ENCODE data around the gene PCGF6.

The PCGF6 gene

GRCh38 chr10:103307594-103307993, 43.3 kb downstream of the PCGF6 start:
- H3K27me3 ChIP-seq (ENCODE audit: control insufficient read depth in 3 of 3, insufficient read depth in 3 of 3, low read depth in 1 of 3, low read length in 3 of 3): no peaks in the 10 kb centered on the region
- no peaks in the 10 kb centered on the region for H3K9me3 ChIP-seq (replicated peaks in 1 of 2; ENCODE audit: control insufficient read depth in 2 of 2, insufficient read depth in 1 of 2, low read depth in 1 of 2, low read length in 2 of 2)
- H2AK5ac ChIP-seq (ENCODE audit: low read depth, low read length): no peak overlapping the region
- H3K79me1 ChIP-seq (ENCODE audit: low read depth, low read length): no peaks in the 10 kb centered on the region
- no peaks in the 10 kb centered on the region for H3K4me1 ChIP-seq (ENCODE audit: control insufficient read depth in 2 of 2, insufficient read depth in 1 of 2, low read depth in 1 of 2, low read length in 2 of 2)
- H2BK5ac ChIP-seq (ENCODE audit: low read length): no peak overlapping the region
- H3K4me3 ChIP-seq (ENCODE audit: low read length in 2 of 2): no peak overlapping the region
- H2BK12ac ChIP-seq (ENCODE audit: low read length): no peak overlapping the region
- WGBS, 2 donors (ENCODE audit: extremely low coverage in 2 of 2, insufficient read length in 2 of 2, insufficient replicate concordance in 1 of 2): no CpG with 5 or more reads among the region's 5 CpGs
- peaks cover 20 to 91% of the 10 kb centered on the region in 2 donors for H3K36me3 ChIP-seq (replicated peaks in 1 of 2; ENCODE audit: control insufficient read depth in 2 of 2, insufficient read depth in 2 of 2, low read length in 2 of 2)
- no peak overlapping the region for H2BK15ac ChIP-seq (ENCODE audit: low read length)
- no peak overlapping the region for H4K91ac ChIP-seq (ENCODE audit: low read depth, low read length, poor library complexity)
- H3K9ac ChIP-seq (ENCODE audit: low read depth, low read length, poor library complexity): no peak overlapping the region
- H3K18ac ChIP-seq (ENCODE audit: low read length): no peak overlapping the region
- no peak overlapping the region for H2AFZ ChIP-seq (ENCODE audit: low read length)
- DNase-seq (ENCODE audit: low spot score): no peak
- H3K27ac ChIP-seq (replicated peaks; ENCODE audit: low read length): no peak overlapping the region
- no peak overlapping the region for H3K4me2 ChIP-seq (ENCODE audit: insufficient read depth, low read length, poor library complexity, severe bottlenecking)
- H4K8ac ChIP-seq (ENCODE audit: low read depth, low read length): no peak overlapping the region
- no peak overlapping the region for H2BK120ac ChIP-seq (ENCODE audit: low read depth, low read length)
- no peak overlapping the region for H3K14ac ChIP-seq (ENCODE audit: low read length)
- H3K23ac ChIP-seq (ENCODE audit: low read depth, low read length, poor library complexity): no peak overlapping the region
- no peak overlapping the region for H3K4ac ChIP-seq (ENCODE audit: low read length)

- Histone ChIP-seq H3K4me3 (ENCODE audit: low read length in 2 of 2) (no peak overlapping the region), H3K18ac (ENCODE audit: low read length) (no peak overlapping the region), H3K79me1 (ENCODE audit: low read depth, low read length) (no peaks in the 10 kb centered on the region), H3K23ac (ENCODE audit: low read depth, low read length, poor library complexity) (no peak overlapping the region), H2AK5ac (ENCODE audit: low read depth, low read length) (no peak overlapping the region), H4K91ac (ENCODE audit: low read depth, low read length, poor library complexity) (no peak overlapping the region), H3K4ac (ENCODE audit: low read length) (no peak overlapping the region), H2BK5ac (ENCODE audit: low read length) (no peak overlapping the region), H3K36me3 (replicated peaks in 1 of 2; ENCODE audit: control insufficient read depth in 2 of 2, insufficient read depth in 2 of 2, low read length in 2 of 2) (no peaks in the 10 kb centered on the region), H4K8ac (ENCODE audit: low read depth, low read length) (no peak overlapping the region), H2BK120ac (ENCODE audit: low read depth, low read length) (no peak overlapping the region), H3K9ac (ENCODE audit: low read depth, low read length, poor library complexity) (no peak overlapping the region), H2BK15ac (ENCODE audit: low read length) (no peak overlapping the region), H3K4me2 (ENCODE audit: insufficient read depth, low read length, poor library complexity, severe bottlenecking) (no peak overlapping the region), H3K27me3 (ENCODE audit: control insufficient read depth in 3 of 3, insufficient read depth in 3 of 3, low read depth in 1 of 3, low read length in 3 of 3) (no peaks in the 10 kb centered on the region), H3K9me3 (replicated peaks in 1 of 2; ENCODE audit: control insufficient read depth in 2 of 2, insufficient read depth in 1 of 2, low read depth in 1 of 2, low read length in 2 of 2) (no peaks in the 10 kb centered on the region), H2BK12ac (ENCODE audit: low read length) (no peak overlapping the region), H2AFZ (ENCODE audit: low read length) (no peak overlapping the region), H3K4me1 (ENCODE audit: control insufficient read depth in 2 of 2, insufficient read depth in 1 of 2, low read depth in 1 of 2, low read length in 2 of 2) (no peaks in the 10 kb centered on the region), H3K27ac (replicated peaks; ENCODE audit: low read length) (no peak overlapping the region), H3K14ac (ENCODE audit: low read length) (no peak overlapping the region)
- DNase-seq (ENCODE audit: low spot score): no peak
- WGBS, 2 donors (ENCODE audit: extremely low coverage in 2 of 2, insufficient read length in 2 of 2, insufficient replicate concordance in 1 of 2): no CpG with 5 or more reads among the region's 2 CpGs
Measured at GRCh38 chr10:103295374-103296015, 55.4 kb downstream of the PCGF6 start.

- no CpG with 5 or more reads among the region's 4 CpGs for WGBS, 2 donors (ENCODE audit: extremely low coverage in 2 of 2, insufficient read length in 2 of 2, insufficient replicate concordance in 1 of 2)
Measured at GRCh38 chr10:103291588-103291987, 59.4 kb downstream of the PCGF6 start.

GRCh38 chr10:103287992-103288391, 62.9 kb downstream of the PCGF6 start:
- no peak overlapping the region for H4K8ac ChIP-seq (ENCODE audit: low read depth, low read length)
- H3K9me3 ChIP-seq (replicated peaks in 1 of 2; ENCODE audit: control insufficient read depth in 2 of 2, insufficient read depth in 1 of 2, low read depth in 1 of 2, low read length in 2 of 2): no peaks in the 10 kb centered on the region
- H3K14ac ChIP-seq (ENCODE audit: low read length): no peak overlapping the region
- peaks cover 0 to 39% of the 10 kb centered on the region in 2 donors for H3K36me3 ChIP-seq (replicated peaks in 1 of 2; ENCODE audit: control insufficient read depth in 2 of 2, insufficient read depth in 2 of 2, low read length in 2 of 2)
- H3K4me2 ChIP-seq (ENCODE audit: insufficient read depth, low read length, poor library complexity, severe bottlenecking): no peak overlapping the region
- no peak overlapping the region for H3K9ac ChIP-seq (ENCODE audit: low read depth, low read length, poor library complexity)
- no peak overlapping the region for H2AK5ac ChIP-seq (ENCODE audit: low read depth, low read length)
- H3K4me3 ChIP-seq (ENCODE audit: low read length in 2 of 2): no peak overlapping the region
- no peaks in the 10 kb centered on the region for H3K79me1 ChIP-seq (ENCODE audit: low read depth, low read length)
- no peak overlapping the region for H2BK120ac ChIP-seq (ENCODE audit: low read depth, low read length)
- H2BK12ac ChIP-seq (ENCODE audit: low read length): no peak overlapping the region
- H2BK15ac ChIP-seq (ENCODE audit: low read length): no peak overlapping the region
- H3K27me3 ChIP-seq (ENCODE audit: control insufficient read depth in 3 of 3, insufficient read depth in 3 of 3, low read depth in 1 of 3, low read length in 3 of 3): no peaks in the 10 kb centered on the region
- WGBS, 2 donors (ENCODE audit: extremely low coverage in 2 of 2, insufficient read length in 2 of 2, insufficient replicate concordance in 1 of 2): no CpG with 5 or more reads among the region's 5 CpGs
- H3K4me1 ChIP-seq (ENCODE audit: control insufficient read depth in 2 of 2, insufficient read depth in 1 of 2, low read depth in 1 of 2, low read length in 2 of 2): no peaks in the 10 kb centered on the region
- H4K91ac ChIP-seq (ENCODE audit: low read depth, low read length, poor library complexity): no peak overlapping the region
- no peak overlapping the region for H3K18ac ChIP-seq (ENCODE audit: low read length)
- H3K27ac ChIP-seq (replicated peaks; ENCODE audit: low read length): no peak overlapping the region
- H3K23ac ChIP-seq (ENCODE audit: low read depth, low read length, poor library complexity): no peak overlapping the region
- H2BK5ac ChIP-seq (ENCODE audit: low read length): no peak overlapping the region
- no peak overlapping the region for H2AFZ ChIP-seq (ENCODE audit: low read length)
- H3K4ac ChIP-seq (ENCODE audit: low read length): no peak overlapping the region
- DNase-seq (ENCODE audit: low spot score): no peak

More at GRCh38 chr10:103291588-103291987, 59.4 kb downstream of the PCGF6 start:
- no peak overlapping the region for H4K8ac ChIP-seq (ENCODE audit: low read depth, low read length)
- H3K4me2 ChIP-seq (ENCODE audit: insufficient read depth, low read length, poor library complexity, severe bottlenecking): no peak overlapping the region
- H2AK5ac ChIP-seq (ENCODE audit: low read depth, low read length): no peak overlapping the region
- no peak overlapping the region for H3K4ac ChIP-seq (ENCODE audit: low read length)
- no peak for DNase-seq (ENCODE audit: low spot score)
- no peaks in the 10 kb centered on the region for H3K27me3 ChIP-seq (ENCODE audit: control insufficient read depth in 3 of 3, insufficient read depth in 3 of 3, low read depth in 1 of 3, low read length in 3 of 3)
- no peak overlapping the region for H2BK120ac ChIP-seq (ENCODE audit: low read depth, low read length)
- no peak overlapping the region for H3K27ac ChIP-seq (replicated peaks; ENCODE audit: low read length)
- H3K79me1 ChIP-seq (ENCODE audit: low read depth, low read length): no peaks in the 10 kb centered on the region
- H3K9me3 ChIP-seq (replicated peaks in 1 of 2; ENCODE audit: control insufficient read depth in 2 of 2, insufficient read depth in 1 of 2, low read depth in 1 of 2, low read length in 2 of 2): no peaks in the 10 kb centered on the region
- no peak overlapping the region for H2BK12ac ChIP-seq (ENCODE audit: low read length)
- no peak overlapping the region for H3K23ac ChIP-seq (ENCODE audit: low read depth, low read length, poor library complexity)
- no peak overlapping the region for H3K4me3 ChIP-seq (ENCODE audit: low read length in 2 of 2)
- H2BK15ac ChIP-seq (ENCODE audit: low read length): no peak overlapping the region
- no peak overlapping the region for H3K14ac ChIP-seq (ENCODE audit: low read length)
- H3K18ac ChIP-seq (ENCODE audit: low read length): no peak overlapping the region
- no peak overlapping the region for H4K91ac ChIP-seq (ENCODE audit: low read depth, low read length, poor library complexity)
- H3K9ac ChIP-seq (ENCODE audit: low read depth, low read length, poor library complexity): no peak overlapping the region
- H2AFZ ChIP-seq (ENCODE audit: low read length): no peak overlapping the region
- H3K36me3 ChIP-seq (replicated peaks in 1 of 2; ENCODE audit: control insufficient read depth in 2 of 2, insufficient read depth in 2 of 2, low read length in 2 of 2): peaks cover 0 to 37% of the 10 kb centered on the region in 2 donors
- no peak overlapping the region for H2BK5ac ChIP-seq (ENCODE audit: low read length)
- no peaks in the 10 kb centered on the region for H3K4me1 ChIP-seq (ENCODE audit: control insufficient read depth in 2 of 2, insufficient read depth in 1 of 2, low read depth in 1 of 2, low read length in 2 of 2)

All from neuronal stem cell (in vitro differentiated cells).